ENCODE data around the gene TLDC2. TPM values are rescaled to one million over a fixed set of nuclear protein-coding genes. Genes with fewer than 3 reads are reported as not detected.
A peak's percentile ranks its signal among the peaks of the same experiment; 100 is the strongest.

The TLDC2 gene
- total RNA-seq (not detected), polyA plus RNA-seq (under 1 TPM; 0.32 to 0.57 (median 0.41) TPM)

GRCh38 chr20:36875702-36876472, at the start of gene TLDC2:
TSS of gene TLDC2 (plus strand) at chr20:36876138. CDS start at chr20:36876175, 37 bp downstream.
- Histone ChIP-seq H3K4me1 (ENCODE audit: control insufficient read depth, insufficient read depth, low read length, poor library complexity, severe bottlenecking) (no peaks in the 10 kb centered on the region), H3K9me3 (ENCODE audit: control insufficient read depth in 2 of 2, low read length in 2 of 2) (no peaks in the 10 kb centered on the region), H3K36me3 (ENCODE audit: control insufficient read depth, insufficient read depth, low read length) (no peaks in the 10 kb centered on the region), H3K4me3 (ENCODE audit: low read depth, low read length) (no peak within 1 kb of the TSS), H3K27me3 (ENCODE audit: control insufficient read depth, insufficient read depth, low read length) (no peaks in the 10 kb centered on the region), H3K27ac (ENCODE audit: insufficient read depth, low read length, poor library complexity, severe bottlenecking) (no peak within 1 kb of the TSS)
- H3K4me1 Mint-ChIP-seq: no peaks in the 10 kb centered on the region
- H3K27me3 Mint-ChIP-seq: peaks cover 5% of the 10 kb centered on the region
- peaks cover 3% of the 10 kb centered on the region for H3K36me3 Mint-ChIP-seq
- ATAC-seq (ENCODE audit: low read depth in 2 of 2) (no peak), DNase-seq (no peak)
- no peaks in the 10 kb centered on the region for H3K9me3 Mint-ChIP-seq
- no peak within 1 kb of the TSS for H3K4me3 Mint-ChIP-seq
- H3K27ac Mint-ChIP-seq: peak within 1 kb of the TSS in 2 of 3 donors; percentile 42 to 63

GRCh38 chr20:36826554-36827244, 49.2 kb upstream of the TLDC2 start:
- H3K27ac Mint-ChIP-seq: no peak overlapping the region
- H3K4me1 Mint-ChIP-seq: peaks cover 0 to 4% (median 0%) of the 10 kb centered on the region in 4 donors

GRCh38 chr20:36827541-36828279, 48.2 kb upstream of the TLDC2 start:
- Mint-ChIP-seq H3K36me3 (no peaks in the 10 kb centered on the region), H3K27ac (no peak overlapping the region), H3K27me3 (peaks cover 5% of the 10 kb centered on the region), H3K9me3 (no peaks in the 10 kb centered on the region), H3K4me1 (peaks cover 0 to 4% (median 0%) of the 10 kb centered on the region in 4 donors), H3K4me3 (no peak overlapping the region)
- Histone ChIP-seq H3K27me3 (ENCODE audit: control insufficient read depth, insufficient read depth, low read length) (no peaks in the 10 kb centered on the region), H3K27ac (ENCODE audit: insufficient read depth, low read length, poor library complexity, severe bottlenecking) (no peak overlapping the region), H3K4me1 (ENCODE audit: control insufficient read depth, insufficient read depth, low read length, poor library complexity, severe bottlenecking) (no peaks in the 10 kb centered on the region), H3K4me3 (ENCODE audit: low read depth, low read length) (no peak overlapping the region), H3K36me3 (ENCODE audit: control insufficient read depth, insufficient read depth, low read length) (no peaks in the 10 kb centered on the region), H3K9me3 (ENCODE audit: control insufficient read depth in 2 of 2, low read length in 2 of 2) (no peaks in the 10 kb centered on the region)
- ATAC-seq (ENCODE audit: low read depth in 2 of 2): no peak
- DNase-seq: no peak

More at GRCh38 chr20:36826554-36827244, 49.2 kb upstream of the TLDC2 start:
- peaks cover 5% of the 10 kb centered on the region for H3K27me3 Mint-ChIP-seq
- H3K36me3 Mint-ChIP-seq: no peaks in the 10 kb centered on the region
- Histone ChIP-seq H3K36me3 (ENCODE audit: control insufficient read depth, insufficient read depth, low read length) (no peaks in the 10 kb centered on the region), H3K27me3 (ENCODE audit: control insufficient read depth, insufficient read depth, low read length) (no peaks in the 10 kb centered on the region), H3K4me1 (ENCODE audit: control insufficient read depth, insufficient read depth, low read length, poor library complexity, severe bottlenecking) (no peaks in the 10 kb centered on the region), H3K9me3 (ENCODE audit: control insufficient read depth in 2 of 2, low read length in 2 of 2) (no peaks in the 10 kb centered on the region), H3K4me3 (ENCODE audit: low read depth, low read length) (no peak overlapping the region), H3K27ac (ENCODE audit: insufficient read depth, low read length, poor library complexity, severe bottlenecking) (no peak overlapping the region)
- no peaks in the 10 kb centered on the region for H3K9me3 Mint-ChIP-seq
- no peak overlapping the region for H3K4me3 Mint-ChIP-seq
- ATAC-seq (ENCODE audit: low read depth in 2 of 2) (no peak), DNase-seq (no peak)

GRCh38 chr20:36830791-36831691, 44.9 kb upstream of the TLDC2 start:
- H3K9me3 ChIP-seq (ENCODE audit: control insufficient read depth in 2 of 2, low read length in 2 of 2): no peaks in the 10 kb centered on the region
- DNase-seq: no peak
- Mint-ChIP-seq H3K27ac (no peak overlapping the region), H3K9me3 (no peaks in the 10 kb centered on the region), H3K27me3 (peaks cover 5% of the 10 kb centered on the region), H3K4me3 (no peak overlapping the region), H3K36me3 (no peaks in the 10 kb centered on the region), H3K4me1 (peaks cover 0 to 13% (median 4%) of the 10 kb centered on the region in 4 donors)
- ATAC-seq (ENCODE audit: low read depth in 2 of 2): no peak
- no peaks in the 10 kb centered on the region for H3K27me3 ChIP-seq (ENCODE audit: control insufficient read depth, insufficient read depth, low read length)
- H3K4me3 ChIP-seq (ENCODE audit: low read depth, low read length): no peak overlapping the region
- H3K27ac ChIP-seq (ENCODE audit: insufficient read depth, low read length, poor library complexity, severe bottlenecking): no peak overlapping the region
- H3K36me3 ChIP-seq (ENCODE audit: control insufficient read depth, insufficient read depth, low read length): no peaks in the 10 kb centered on the region
- H3K4me1 ChIP-seq (ENCODE audit: control insufficient read depth, insufficient read depth, low read length, poor library complexity, severe bottlenecking): peaks cover 8% of the 10 kb centered on the region

DNA sequence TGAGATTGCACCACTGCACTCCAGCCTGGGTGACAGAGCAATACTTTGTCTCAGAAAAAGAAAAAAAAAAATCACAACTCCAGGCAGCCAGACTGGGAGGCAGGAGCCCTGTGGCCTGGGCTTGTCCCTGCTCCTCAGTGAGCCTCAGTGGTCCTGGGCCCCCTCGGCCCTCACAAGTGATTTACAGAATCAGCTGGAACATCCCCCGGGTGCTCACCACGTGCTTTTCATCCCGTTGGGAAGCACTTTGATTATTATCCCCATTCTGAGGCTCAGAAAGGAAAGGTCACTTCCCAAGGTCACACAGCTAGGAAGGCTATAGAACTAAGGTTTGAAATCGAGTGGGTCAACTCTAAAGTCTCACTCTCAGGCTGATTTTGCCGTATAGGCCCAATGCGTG, 43.1 kb upstream of the TLDC2 start:
- Mint-ChIP-seq H3K4me3 (peak overlapping the region in 1 of 4 donors; percentile 47), H3K4me1 (peaks cover 0 to 16% (median 4%) of the 10 kb centered on the region in 4 donors), H3K9me3 (no peaks in the 10 kb centered on the region), H3K27me3 (no peaks in the 10 kb centered on the region), H3K27ac (no peak overlapping the region), H3K36me3 (no peaks in the 10 kb centered on the region)
- ATAC-seq (ENCODE audit: low read depth in 2 of 2) (no peak), DNase-seq (no peak)
- H3K4me1 ChIP-seq (ENCODE audit: control insufficient read depth, insufficient read depth, low read length, poor library complexity, severe bottlenecking): peaks cover 8% of the 10 kb centered on the region
- H3K4me3 ChIP-seq (ENCODE audit: low read depth, low read length): no peak overlapping the region
- no peak overlapping the region for H3K27ac ChIP-seq (ENCODE audit: insufficient read depth, low read length, poor library complexity, severe bottlenecking)
- no peaks in the 10 kb centered on the region for H3K27me3 ChIP-seq (ENCODE audit: control insufficient read depth, insufficient read depth, low read length)
- no peaks in the 10 kb centered on the region for H3K9me3 ChIP-seq (ENCODE audit: control insufficient read depth in 2 of 2, low read length in 2 of 2)
- H3K36me3 ChIP-seq (ENCODE audit: control insufficient read depth, insufficient read depth, low read length): no peaks in the 10 kb centered on the region

GRCh38 chr20:36833275-36834020, 42.5 kb upstream of the TLDC2 start:
- ATAC-seq (ENCODE audit: low read depth in 2 of 2) (no peak), DNase-seq (no peak)
- H3K27me3 ChIP-seq (ENCODE audit: control insufficient read depth, insufficient read depth, low read length): no peaks in the 10 kb centered on the region
- Mint-ChIP-seq H3K9me3 (no peaks in the 10 kb centered on the region), H3K27ac (no peak overlapping the region), H3K36me3 (no peaks in the 10 kb centered on the region), H3K27me3 (no peaks in the 10 kb centered on the region), H3K4me1 (peaks cover 0 to 14% (median 4%) of the 10 kb centered on the region in 4 donors), H3K4me3 (no peak overlapping the region)
- H3K4me1 ChIP-seq (ENCODE audit: control insufficient read depth, insufficient read depth, low read length, poor library complexity, severe bottlenecking): peaks cover 8% of the 10 kb centered on the region
- H3K9me3 ChIP-seq (ENCODE audit: control insufficient read depth in 2 of 2, low read length in 2 of 2): no peaks in the 10 kb centered on the region
- no peak overlapping the region for H3K4me3 ChIP-seq (ENCODE audit: low read depth, low read length)
- H3K36me3 ChIP-seq (ENCODE audit: control insufficient read depth, insufficient read depth, low read length): no peaks in the 10 kb centered on the region
- no peak overlapping the region for H3K27ac ChIP-seq (ENCODE audit: insufficient read depth, low read length, poor library complexity, severe bottlenecking)

Measured in CD4-positive, CD25-positive, alpha-beta regulatory T cell (primary cell).